ENCODE results near the gene SSBP1.
A peak's percentile ranks its signal among the peaks of the same experiment; 100 is the strongest.

Gene SSBP1

GRCh38 chr7:141712603-141713255, 25.4 kb upstream of the SSBP1 start:
- Histone ChIP-seq H3K9me3 (ENCODE audit: control insufficient read depth, insufficient read depth, low read length) (no peaks in the 10 kb centered on the region), H3K4me1 (ENCODE audit: control insufficient read depth, insufficient read depth, low read length) (peaks cover 8% of the 10 kb centered on the region), H3K36me3 (ENCODE audit: control insufficient read depth, insufficient read depth, low read length) (no peaks in the 10 kb centered on the region), H3K9ac (ENCODE audit: low read depth, low read length) (no peak overlapping the region), H3K27me3 (ENCODE audit: control insufficient read depth, insufficient read depth, low read length) (no peaks in the 10 kb centered on the region), H3K4me3 (ENCODE audit: low read depth, low read length) (no peak overlapping the region)

GRCh38 chr7:141713890-141714289, 24.3 kb upstream of the SSBP1 start:
- Histone ChIP-seq H3K27me3 (ENCODE audit: control insufficient read depth, insufficient read depth, low read length) (no peaks in the 10 kb centered on the region), H3K4me3 (ENCODE audit: low read depth, low read length) (no peak overlapping the region)

DNA sequence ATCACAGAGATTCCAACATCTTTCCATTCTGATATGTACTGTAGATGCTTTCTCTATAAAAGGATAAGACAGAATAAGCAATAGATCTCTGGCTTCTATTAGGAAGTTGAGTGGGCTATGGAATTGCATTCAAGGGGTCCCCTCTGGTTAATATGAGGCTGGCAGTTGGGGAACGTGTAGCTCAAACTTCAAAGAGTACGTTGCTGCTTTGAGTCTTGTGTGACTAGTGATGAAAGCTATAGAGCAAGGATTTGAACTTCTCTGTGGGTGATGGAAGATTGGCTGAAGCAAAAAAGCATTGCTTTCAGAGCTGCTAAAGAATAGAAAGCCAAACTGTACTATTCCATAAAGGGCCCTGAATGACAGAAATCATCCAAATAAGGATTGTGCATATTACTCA, 23.6 kb upstream of the SSBP1 start:
- Histone ChIP-seq H3K4me3 (ENCODE audit: low read depth, low read length) (no peak overlapping the region), H3K27me3 (ENCODE audit: control insufficient read depth, insufficient read depth, low read length) (no peaks in the 10 kb centered on the region), H3K9me3 (ENCODE audit: control insufficient read depth, insufficient read depth, low read length) (no peaks in the 10 kb centered on the region), H3K4me1 (ENCODE audit: control insufficient read depth, insufficient read depth, low read length) (peaks cover 8% of the 10 kb centered on the region), H3K36me3 (ENCODE audit: control insufficient read depth, insufficient read depth, low read length) (no peaks in the 10 kb centered on the region), H3K9ac (ENCODE audit: low read depth, low read length) (no peak overlapping the region)

More at GRCh38 chr7:141713890-141714289, 24.3 kb upstream of the SSBP1 start:
- Histone ChIP-seq H3K9me3 (ENCODE audit: control insufficient read depth, insufficient read depth, low read length) (no peaks in the 10 kb centered on the region), H3K9ac (ENCODE audit: low read depth, low read length) (no peak overlapping the region), H3K36me3 (ENCODE audit: control insufficient read depth, insufficient read depth, low read length) (no peaks in the 10 kb centered on the region), H3K4me1 (ENCODE audit: control insufficient read depth, insufficient read depth, low read length) (peaks cover 8% of the 10 kb centered on the region)

GRCh38 chr7:141715018-141715417, 23.1 kb upstream of the SSBP1 start:
- no peak overlapping the region for H3K4me3 ChIP-seq (ENCODE audit: low read depth, low read length)
- H3K9ac ChIP-seq (ENCODE audit: low read depth, low read length) = no peak overlapping the region
- H3K4me1 ChIP-seq (ENCODE audit: control insufficient read depth, insufficient read depth, low read length) = peaks cover 8% of the 10 kb centered on the region
- H3K27me3 ChIP-seq (ENCODE audit: control insufficient read depth, insufficient read depth, low read length) = no peaks in the 10 kb centered on the region
- H3K36me3 ChIP-seq (ENCODE audit: control insufficient read depth, insufficient read depth, low read length) = no peaks in the 10 kb centered on the region
- no peaks in the 10 kb centered on the region for H3K9me3 ChIP-seq (ENCODE audit: control insufficient read depth, insufficient read depth, low read length)

DNA sequence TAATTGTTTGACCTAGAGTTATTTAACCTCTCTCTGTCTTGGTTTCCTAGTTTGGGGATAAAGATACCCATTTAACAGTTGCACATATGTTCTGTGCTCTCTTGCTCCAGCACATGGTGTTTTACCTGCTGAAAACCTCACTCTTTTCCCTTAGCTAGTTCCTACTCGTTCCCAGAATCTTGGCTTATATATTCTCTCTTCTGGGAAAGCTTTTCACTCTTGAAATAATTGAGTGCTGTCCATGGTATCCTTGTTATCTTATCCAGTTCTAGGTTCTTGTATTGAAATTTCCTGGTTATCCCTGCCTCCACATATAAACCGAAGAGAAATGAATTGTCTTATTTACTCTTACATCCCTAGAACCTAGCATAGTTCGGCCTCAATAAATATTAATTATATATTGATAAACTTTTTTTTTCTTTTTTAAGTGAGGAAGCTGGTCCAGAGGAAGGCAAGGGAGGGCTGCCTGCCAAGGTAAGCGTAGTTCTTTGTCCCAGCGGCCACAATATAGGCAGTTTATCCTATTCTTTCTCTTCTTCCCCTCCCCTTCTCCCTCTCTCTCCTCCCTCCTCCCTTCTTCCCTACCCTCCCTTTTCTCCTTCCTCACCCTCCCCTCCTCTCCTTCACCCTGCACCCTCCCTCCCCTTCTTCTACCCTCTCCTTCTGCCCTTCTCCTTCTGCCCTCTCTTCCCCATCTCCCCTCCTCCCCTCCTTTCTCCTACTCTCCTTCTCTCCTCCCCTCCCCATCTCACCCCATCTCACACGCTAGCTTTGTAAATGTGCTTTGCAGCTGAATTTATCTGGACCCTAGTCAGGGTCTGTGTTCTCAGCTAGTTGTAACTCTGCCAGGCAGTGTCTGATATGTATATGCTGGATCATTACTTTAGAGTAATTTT, 22.1 kb upstream of the SSBP1 start:
- H3K9ac ChIP-seq (ENCODE audit: low read depth, low read length) = no peak overlapping the region
- no peaks in the 10 kb centered on the region for H3K27me3 ChIP-seq (ENCODE audit: control insufficient read depth, insufficient read depth, low read length)

DNA sequence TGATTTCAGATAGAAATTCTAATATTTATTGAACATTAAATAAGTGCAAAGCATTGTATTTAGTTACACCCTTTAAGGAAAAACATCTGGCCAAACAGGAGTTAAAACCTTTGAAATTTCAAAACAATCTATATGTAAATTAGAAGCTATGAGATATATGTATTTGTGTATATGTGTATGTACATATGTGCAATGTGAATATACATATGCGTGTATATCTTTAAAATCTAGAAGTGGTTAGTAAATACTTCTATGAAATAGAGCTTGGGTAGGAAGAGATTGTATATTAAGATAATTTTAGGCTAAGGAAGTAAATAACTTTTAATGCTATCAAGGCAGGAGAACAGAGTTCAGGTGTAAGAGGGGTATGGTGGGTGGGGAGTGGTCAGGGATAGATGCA, 20.7 kb upstream of the SSBP1 start:
- H3K36me3 ChIP-seq (ENCODE audit: control insufficient read depth, insufficient read depth, low read length) = no peaks in the 10 kb centered on the region
- no peaks in the 10 kb centered on the region for H3K27me3 ChIP-seq (ENCODE audit: control insufficient read depth, insufficient read depth, low read length)
- no peaks in the 10 kb centered on the region for H3K9me3 ChIP-seq (ENCODE audit: control insufficient read depth, insufficient read depth, low read length)
- H3K9ac ChIP-seq (ENCODE audit: low read depth, low read length) = no peak overlapping the region
- H3K4me1 ChIP-seq (ENCODE audit: control insufficient read depth, insufficient read depth, low read length) = no peaks in the 10 kb centered on the region
- H3K4me3 ChIP-seq (ENCODE audit: low read depth, low read length) = no peak overlapping the region

More for the DNA sequence above, 22.1 kb upstream of the SSBP1 start:
- Histone ChIP-seq H3K9me3 (ENCODE audit: control insufficient read depth, insufficient read depth, low read length) (no peaks in the 10 kb centered on the region), H3K4me1 (ENCODE audit: control insufficient read depth, insufficient read depth, low read length) (peaks cover 7% of the 10 kb centered on the region), H3K36me3 (ENCODE audit: control insufficient read depth, insufficient read depth, low read length) (no peaks in the 10 kb centered on the region), H3K4me3 (ENCODE audit: low read depth, low read length) (peak overlapping the region; percentile 21)

- Histone ChIP-seq H3K9me3 (ENCODE audit: control insufficient read depth, insufficient read depth, low read length) (no peaks in the 10 kb centered on the region), H3K4me1 (ENCODE audit: control insufficient read depth, insufficient read depth, low read length) (no peaks in the 10 kb centered on the region)
These were observed 15.6 kb upstream of the SSBP1 start for GRCh38 chr7:141722529-141722928.

DNA sequence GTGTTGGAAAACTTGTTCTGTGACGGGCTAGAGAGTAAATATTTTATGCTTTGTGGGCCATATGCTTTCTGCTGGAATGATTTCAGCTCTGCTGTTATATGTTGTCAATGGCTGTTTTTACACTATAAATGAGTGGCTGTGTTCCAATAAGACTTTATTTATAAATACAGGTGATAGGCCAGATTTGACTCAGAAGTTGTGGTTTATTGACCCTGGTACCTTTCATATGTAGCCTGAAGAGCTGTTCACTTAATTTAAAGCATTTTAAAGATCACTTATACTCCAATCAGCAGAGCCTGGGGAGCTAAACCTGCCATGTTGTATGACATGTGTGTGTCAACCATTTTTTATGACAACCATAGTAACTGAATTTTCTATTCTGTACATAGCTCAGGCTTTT, 9.1 kb upstream of the SSBP1 start:
- no peaks in the 10 kb centered on the region for H3K4me1 ChIP-seq (ENCODE audit: control insufficient read depth, insufficient read depth, low read length)
- no peaks in the 10 kb centered on the region for H3K9me3 ChIP-seq (ENCODE audit: control insufficient read depth, insufficient read depth, low read length)

More at GRCh38 chr7:141722529-141722928, 15.6 kb upstream of the SSBP1 start:
- Histone ChIP-seq H3K9ac (ENCODE audit: low read depth, low read length) (no peak overlapping the region), H3K27me3 (ENCODE audit: control insufficient read depth, insufficient read depth, low read length) (no peaks in the 10 kb centered on the region), H3K36me3 (ENCODE audit: control insufficient read depth, insufficient read depth, low read length) (no peaks in the 10 kb centered on the region), H3K4me3 (ENCODE audit: low read depth, low read length) (no peak overlapping the region)

DNA sequence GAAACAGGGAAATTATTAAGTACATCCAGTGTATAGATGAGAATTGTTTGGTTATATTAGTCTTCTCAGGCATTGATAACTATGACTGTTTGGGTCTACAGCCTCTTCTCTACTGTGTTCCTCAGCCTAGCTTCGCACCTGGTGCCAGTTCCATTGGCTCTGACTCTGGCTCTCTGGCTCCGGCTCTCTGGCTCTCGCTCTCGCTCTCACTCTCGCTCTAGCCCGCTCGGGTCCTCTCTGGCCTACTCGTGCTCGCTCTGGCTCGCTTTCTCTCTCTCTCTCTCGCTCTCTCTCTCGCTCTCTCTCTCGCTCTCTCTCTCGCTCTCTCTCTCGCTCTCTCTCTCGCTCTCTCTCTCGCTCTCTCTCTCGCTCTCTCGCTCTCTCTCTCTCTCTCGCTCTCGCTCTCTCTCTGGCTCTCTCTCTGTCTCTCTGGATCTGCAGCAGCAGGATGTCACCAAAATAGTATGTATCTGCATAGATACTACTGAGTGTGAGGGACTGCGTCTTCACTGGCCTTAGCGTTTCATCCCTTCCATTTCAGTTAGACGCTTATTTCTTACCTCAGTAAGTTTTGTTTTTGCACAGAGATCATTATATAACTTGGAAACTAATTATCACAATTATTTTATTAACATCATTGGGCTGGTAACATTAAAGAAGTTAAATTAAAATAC, 6.5 kb upstream of the SSBP1 start:
- H3K36me3 ChIP-seq (ENCODE audit: control insufficient read depth, insufficient read depth, low read length) = no peaks in the 10 kb centered on the region
- H3K4me1 ChIP-seq (ENCODE audit: control insufficient read depth, insufficient read depth, low read length) = no peaks in the 10 kb centered on the region
- H3K9me3 ChIP-seq (ENCODE audit: control insufficient read depth, insufficient read depth, low read length) = no peaks in the 10 kb centered on the region
- no peak overlapping the region for H3K9ac ChIP-seq (ENCODE audit: low read depth, low read length)
- peaks cover 3% of the 10 kb centered on the region for H3K27me3 ChIP-seq (ENCODE audit: control insufficient read depth, insufficient read depth, low read length)
- H3K4me3 ChIP-seq (ENCODE audit: low read depth, low read length) = peak overlapping the region; percentile 8

More for the DNA sequence above, 9.1 kb upstream of the SSBP1 start:
- Histone ChIP-seq H3K36me3 (ENCODE audit: control insufficient read depth, insufficient read depth, low read length) (no peaks in the 10 kb centered on the region), H3K4me3 (ENCODE audit: low read depth, low read length) (no peak overlapping the region), H3K9ac (ENCODE audit: low read depth, low read length) (no peak overlapping the region), H3K27me3 (ENCODE audit: control insufficient read depth, insufficient read depth, low read length) (peaks cover 3% of the 10 kb centered on the region)

- H3K9ac ChIP-seq (ENCODE audit: low read depth, low read length) = no peak overlapping the region
- H3K9me3 ChIP-seq (ENCODE audit: control insufficient read depth, insufficient read depth, low read length) = no peaks in the 10 kb centered on the region
- no peaks in the 10 kb centered on the region for H3K27me3 ChIP-seq (ENCODE audit: control insufficient read depth, insufficient read depth, low read length)
- peaks cover 3% of the 10 kb centered on the region for H3K36me3 ChIP-seq (ENCODE audit: control insufficient read depth, insufficient read depth, low read length)
- H3K4me1 ChIP-seq (ENCODE audit: control insufficient read depth, insufficient read depth, low read length) = peaks cover 4% of the 10 kb centered on the region
- peak overlapping the region; percentile 97 for H3K4me3 ChIP-seq (ENCODE audit: low read depth, low read length)
These were observed 881 bp upstream of the SSBP1 start for GRCh38 chr7:141737118-141737835.

DNA sequence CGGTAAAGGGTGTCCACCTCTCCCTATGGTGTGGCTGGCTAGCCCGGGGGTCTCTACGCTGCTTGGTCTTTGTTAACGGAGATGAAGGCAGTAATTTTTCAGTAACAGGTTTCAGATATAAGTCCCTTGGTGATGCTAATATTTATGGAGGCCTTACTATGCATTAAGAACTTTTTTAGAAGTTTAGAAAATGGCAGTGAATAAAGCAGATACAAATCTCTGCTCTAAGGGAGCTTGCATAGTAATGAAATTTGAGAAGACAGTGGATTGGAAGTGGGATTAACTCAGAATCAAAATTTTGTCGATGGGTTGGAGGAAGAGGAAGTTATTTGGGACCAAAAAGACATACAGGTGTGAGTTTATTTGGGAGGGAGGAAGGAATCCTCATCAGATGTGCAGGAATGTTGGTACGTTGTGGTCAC, 445 bp downstream of the SSBP1 start:
- no peaks in the 10 kb centered on the region for H3K9me3 ChIP-seq (ENCODE audit: control insufficient read depth, insufficient read depth, low read length)
- no peaks in the 10 kb centered on the region for H3K27me3 ChIP-seq (ENCODE audit: control insufficient read depth, insufficient read depth, low read length)
- H3K4me3 ChIP-seq (ENCODE audit: low read depth, low read length) = peak overlapping the region; percentile 97
- peak overlapping the region; percentile 92 for H3K9ac ChIP-seq (ENCODE audit: low read depth, low read length)
- H3K4me1 ChIP-seq (ENCODE audit: control insufficient read depth, insufficient read depth, low read length) = peaks cover 4% of the 10 kb centered on the region
- H3K36me3 ChIP-seq (ENCODE audit: control insufficient read depth, insufficient read depth, low read length) = peaks cover 9% of the 10 kb centered on the region

Measured in iPS-15b (cell line).